Measurements from ENCODE around the gene THEM4. TPM values are rescaled to one million over a fixed set of nuclear protein-coding genes. Genes with fewer than 3 reads are reported as not detected.

Gene THEM4
- total and polyA plus RNA-seq, 12 donors, result 13.9 to 32.5 (median 16.2) TPM

- no peak for DNase-seq
Measured at GRCh38 chr1:151825751-151826660, 83.3 kb downstream of the THEM4 start.

GRCh38 chr1:151825204-151825603 is 84.1 kb downstream of the THEM4 start:
- H3K9me3 ChIP-seq, result no peaks in the 10 kb centered on the region
- DNase-seq, result no peak
- peaks cover 0 to 38% (median 18%) of the 10 kb centered on the region in 9 donors for H3K4me1 ChIP-seq
- 67 to 75% methylated on average over 9 of the region's 9 CpGs for WGBS, 2 donors
- intact Hi-C loops (cut with DNase I), result no loop called here
- H3K4me3 ChIP-seq, result no peak overlapping the region
- H3K27ac ChIP-seq, result no peak overlapping the region
- TF ChIP-seq CTCF (IDR thresholded peaks at IDR 0.05), result no peak
- H3K36me3 ChIP-seq, result no peaks in the 10 kb centered on the region
- peak in 1 of 8 donors; percentile 28 for ATAC-seq
- H3K27me3 ChIP-seq, result no peaks in the 10 kb centered on the region

More at GRCh38 chr1:151825751-151826660, 83.3 kb downstream of the THEM4 start:
- Histone ChIP-seq H3K9me3 (no peaks in the 10 kb centered on the region), H3K4me1 (peaks cover 0 to 36% (median 18%) of the 10 kb centered on the region in 9 donors), H3K27ac (no peak overlapping the region), H3K4me3 (no peak overlapping the region), H3K36me3 (no peaks in the 10 kb centered on the region), H3K27me3 (no peaks in the 10 kb centered on the region)
- no peak for ATAC-seq
- WGBS, 2 donors, result 51 to 56% methylated on average over 21 of the region's 21 CpGs
- intact Hi-C loops (cut with DNase I), result no loop called here
- no peak for TF ChIP-seq CTCF (IDR thresholded peaks at IDR 0.05)

Other genes with a start within 250 kb of the THEM4 start
- gene CELF3, start 192.7 kb downstream of the THEM4 start, total RNA-seq, result not detected
- gene CELF3, start 192.7 kb downstream of the THEM4 start, polyA plus RNA-seq, result under 1 TPM in 1 of 2 donors, not detected in 1; 0.04 TPM
- 10 to 100 TPM in 2 of 10 donors, 1 to 10 TPM in 8; 3.4 to 11.4 (median 7.1) TPM for gene RIIAD1, start 188.0 kb downstream of the THEM4 start, total RNA-seq
- 1 to 10 TPM in 1 of 2 donors, not detected in 1; 5.5 TPM for gene RIIAD1, start 188.0 kb downstream of the THEM4 start, polyA plus RNA-seq
- gene MRPL9, start 146.0 kb downstream of the THEM4 start, total RNA-seq, result 10 to 100 TPM; 39.9 to 53.4 (median 46.4) TPM
- 10 to 100 TPM; 55.2 to 57.7 TPM for gene MRPL9, start 146.0 kb downstream of the THEM4 start, polyA plus RNA-seq
- gene TDRKH, start 119.0 kb downstream of the THEM4 start, total RNA-seq, result 1 to 10 TPM; 3.4 to 7.6 (median 5.1) TPM
- gene TDRKH, start 119.0 kb downstream of the THEM4 start, polyA plus RNA-seq, result 1 to 10 TPM; 3.6 to 4.9 TPM
- gene LINGO4, start 104.1 kb downstream of the THEM4 start, total RNA-seq, result 1 to 10 TPM in 3 of 10 donors, under 1 TPM in 7; 0.17 to 2.7 (median 0.71) TPM
- gene LINGO4, start 104.1 kb downstream of the THEM4 start, polyA plus RNA-seq, result under 1 TPM; 0.10 to 0.51 TPM
- gene RORC, start 77.7 kb downstream of the THEM4 start, total RNA-seq, result 10 to 100 TPM in 8 of 10 donors, 1 to 10 TPM in 2; 5.9 to 21.0 (median 15.3) TPM
- 10 to 100 TPM in 1 of 2 donors, 1 to 10 TPM in 1; 4.0 to 12.2 TPM for gene RORC, start 77.7 kb downstream of the THEM4 start, polyA plus RNA-seq
- not detected for gene C2CD4D, start 69.7 kb downstream of the THEM4 start, total RNA-seq
- under 1 TPM in 1 of 2 donors, not detected in 1; 0.04 TPM for gene C2CD4D, start 69.7 kb downstream of the THEM4 start, polyA plus RNA-seq
- under 1 TPM in 1 of 10 donors, not detected in 9; 0.25 TPM for gene THEM5, start 55.8 kb downstream of the THEM4 start, total RNA-seq
- gene THEM5, start 55.8 kb downstream of the THEM4 start, polyA plus RNA-seq, result not detected
- gene S100A10, start 84.3 kb upstream of the THEM4 start, total RNA-seq, result 100 to 1,000 TPM in 9 of 10 donors, 10 to 100 TPM in 1; 71.3 to 519 (median 235) TPM
- gene S100A10, start 84.3 kb upstream of the THEM4 start, polyA plus RNA-seq, result 100 to 1,000 TPM; 319 to 412 TPM
- gene S100A11, start 127.5 kb upstream of the THEM4 start, total RNA-seq, result 100 to 1,000 TPM in 2 of 10 donors, 10 to 100 TPM in 8; 41.4 to 215 (median 51.6) TPM
- 100 to 1,000 TPM; 477 to 593 TPM for gene S100A11, start 127.5 kb upstream of the THEM4 start, polyA plus RNA-seq
- not detected for gene TCHHL1, start 179.6 kb upstream of the THEM4 start, total RNA-seq
- gene TCHHL1, start 179.6 kb upstream of the THEM4 start, polyA plus RNA-seq, result not detected
- under 1 TPM in 2 of 10 donors, not detected in 8; 0.05 to 0.07 TPM for gene TCHH, start 205.9 kb upstream of the THEM4 start, total RNA-seq
- under 1 TPM in 1 of 2 donors, not detected in 1; 0.01 TPM for gene TCHH, start 205.9 kb upstream of the THEM4 start, polyA plus RNA-seq
- not detected for gene RPTN, start 249.7 kb upstream of the THEM4 start, total RNA-seq
- not detected for gene RPTN, start 249.7 kb upstream of the THEM4 start, polyA plus RNA-seq

Data from heart right ventricle (tissue), 16 donors.